Frontal cortex (tissue), 4 donors: ENCODE data around the gene SLC12A2. TPM values are rescaled to one million over a fixed set of nuclear protein-coding genes. Genes with fewer than 3 reads are reported as not detected.

Source experiments
- DNase-seq, 2 donors: peaks; one replicate each; pipeline ENCODE4 v3.0.0; 2012; ENCODE audit warnings: low spot score in 2 of 2
- FAIRE-seq: peaks from 2 replicates; lab custom pipeline; 2012; peaks lifted over from hg19 to GRCh38; lab: Jason Lieb, UNC
- total RNA-seq: library from RNA; depleted of rRNA; stranded (reverse); fragments of >200 nt; gene quantifications from one replicate; pipeline ENCODE4 v1.2.3, GENCODE V29; 2014
- donor health status: control.
- donor health status: control.
- donor health status: control.

SLC12A2 gene
- total RNA-seq, 1 donor from 2014 or later, result 64.0 TPM

GRCh38 chr5:128093368-128093767 is 9.8 kb downstream of the SLC12A2 start:
- FAIRE-seq (no peak), DNase-seq (no peak)

DNA sequence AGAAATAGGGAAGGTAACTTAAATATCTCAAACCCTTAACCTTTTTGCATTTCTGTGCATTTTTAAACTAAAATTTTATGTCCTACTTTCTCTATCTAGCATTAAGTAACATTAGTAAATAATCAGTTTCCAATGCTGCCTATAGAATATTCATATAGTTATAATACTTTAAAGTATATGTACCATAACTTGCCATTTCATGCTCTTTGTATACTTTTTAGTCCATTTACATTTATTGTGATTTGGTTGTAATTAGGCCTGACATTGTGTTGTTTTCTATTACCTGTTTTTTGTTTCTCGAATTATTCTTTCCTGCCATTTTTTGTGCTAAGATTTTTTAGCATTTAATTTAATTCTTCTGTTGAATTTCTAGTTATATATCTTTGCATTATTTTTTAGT is 13.7 kb downstream of the SLC12A2 start:
- DNase-seq (no peak), FAIRE-seq (no peak)

GRCh38 chr5:128097781-128098180 is 14.2 kb downstream of the SLC12A2 start:
- DNase-seq, result no peak
- FAIRE-seq, result no peak

- DNase-seq, result no peak
- FAIRE-seq, result no peak
Observed at GRCh38 chr5:128099944-128100343, 16.4 kb downstream of the SLC12A2 start.

DNA sequence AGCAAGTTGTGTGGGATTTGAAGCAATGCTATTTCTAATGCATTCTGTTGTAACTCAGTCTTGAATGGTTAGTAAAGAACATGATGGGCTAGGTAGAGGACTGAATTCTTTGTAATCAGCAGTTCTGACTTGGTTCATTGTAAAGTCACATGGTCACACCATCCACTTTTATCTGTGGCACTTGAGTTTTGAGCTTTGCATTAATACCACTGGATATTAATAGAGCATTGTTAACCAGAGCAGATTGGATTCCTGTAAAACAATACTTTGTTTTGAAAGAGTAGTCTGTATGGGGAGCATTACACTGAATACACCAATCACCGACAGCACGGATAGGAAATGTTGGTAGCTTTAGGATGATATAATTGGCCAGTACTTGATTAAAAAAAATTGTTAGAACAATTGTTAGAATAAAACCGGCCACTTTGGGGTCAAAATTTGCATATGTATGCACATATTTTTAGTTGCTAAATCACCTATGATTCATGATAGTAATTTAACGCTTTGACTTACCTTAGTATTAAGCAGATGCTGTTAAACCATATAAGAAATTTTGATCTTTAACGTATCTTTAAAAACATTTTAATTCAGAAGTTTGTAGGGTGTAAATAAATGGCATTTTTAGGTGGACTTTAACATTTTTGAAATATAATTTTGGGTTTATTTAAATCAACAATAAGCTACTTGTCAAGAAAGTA is 17.4 kb downstream of the SLC12A2 start:
- peak; percentile 23 for FAIRE-seq
- DNase-seq, result no peak

DNA sequence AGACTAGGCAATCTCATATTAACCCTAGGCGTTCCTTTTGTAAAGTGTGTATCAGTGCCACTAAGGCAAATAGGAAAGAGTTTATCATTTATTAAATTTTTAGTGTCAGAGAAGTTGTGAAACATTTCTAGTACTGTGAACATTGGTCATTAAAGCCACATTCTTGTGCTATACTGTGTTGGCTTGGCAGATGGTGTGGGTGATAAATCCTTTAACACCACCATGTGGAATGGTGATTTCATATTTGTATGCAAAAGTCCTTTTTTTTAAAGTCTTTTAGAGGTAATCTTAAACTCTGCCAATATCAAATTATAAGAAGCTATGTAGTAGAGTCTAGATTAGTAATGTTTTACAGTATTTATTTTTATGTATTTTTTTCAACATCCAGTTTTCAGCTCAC is 18.1 kb downstream of the SLC12A2 start:
- DNase-seq, result no peak
- no peak for FAIRE-seq

DNA sequence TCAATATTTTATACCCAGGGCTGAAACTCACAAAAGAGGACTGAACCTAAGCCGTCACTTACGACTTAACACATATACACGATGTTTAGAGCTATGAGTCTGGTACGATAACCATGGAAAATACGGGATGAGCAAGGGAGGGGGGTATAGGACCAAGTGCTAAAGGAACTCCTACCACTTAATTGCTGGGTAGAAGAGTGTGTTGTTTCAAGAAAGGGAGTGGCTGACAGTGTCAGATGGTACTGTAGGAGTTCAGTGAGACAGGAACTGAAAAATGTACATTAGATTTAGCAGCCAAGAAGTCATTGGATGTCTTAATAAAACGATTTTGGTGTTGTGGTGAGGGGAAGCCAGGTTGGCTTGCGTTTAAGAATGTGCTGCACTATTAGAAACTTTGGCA is 21.6 kb downstream of the SLC12A2 start:
- DNase-seq (no peak), FAIRE-seq (no peak)

GRCh38 chr5:128109138-128109537 is 25.6 kb downstream of the SLC12A2 start:
- FAIRE-seq (no peak), DNase-seq (no peak)

DNA sequence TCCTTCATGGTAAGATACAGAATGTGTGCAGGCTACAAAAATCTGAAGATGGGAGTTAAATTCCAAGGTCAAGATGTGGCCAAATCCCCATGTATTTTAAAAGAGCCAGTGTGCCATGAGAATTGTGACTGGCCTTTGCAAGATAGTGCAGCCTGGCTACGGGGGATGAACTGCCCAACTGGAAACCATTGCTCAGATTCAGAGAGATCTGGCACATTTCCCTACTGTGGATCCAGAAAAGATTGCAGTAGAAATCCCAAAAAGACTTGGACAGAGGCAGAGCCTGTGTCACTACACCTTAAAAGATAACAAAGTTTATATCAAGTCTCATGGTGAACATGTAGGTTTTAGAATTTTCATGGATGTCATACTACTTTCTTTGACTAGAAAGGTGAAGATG is 26.2 kb downstream of the SLC12A2 start:
- FAIRE-seq (no peak), DNase-seq (no peak)

- no peak for DNase-seq
- FAIRE-seq, result no peak
Observed at GRCh38 chr5:128111818-128112448, 28.4 kb downstream of the SLC12A2 start.

- no peak for FAIRE-seq
- DNase-seq, result no peak
Observed at GRCh38 chr5:128116445-128116844, 32.9 kb downstream of the SLC12A2 start.

DNA sequence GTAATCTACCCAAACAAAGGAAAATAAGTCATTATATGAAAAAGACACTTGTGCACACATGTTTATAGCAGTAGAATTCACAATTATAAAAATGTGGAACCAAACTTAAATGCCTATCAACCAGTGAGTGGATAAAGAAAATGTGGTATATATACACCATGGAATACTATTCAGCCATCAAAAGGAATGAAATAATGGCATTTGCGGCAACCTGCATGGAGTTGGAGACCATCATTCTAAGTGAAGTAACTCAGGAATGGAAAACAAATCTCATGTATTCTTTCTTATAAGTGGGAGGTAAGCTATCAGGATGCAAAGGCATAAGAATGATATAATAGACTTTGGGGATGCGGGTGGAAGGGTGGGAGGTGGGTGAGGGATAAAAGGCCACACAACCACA is 34.6 kb downstream of the SLC12A2 start:
- FAIRE-seq (no peak), DNase-seq (no peak)

- FAIRE-seq, result no peak
- DNase-seq, result no peak
Observed at GRCh38 chr5:128121651-128122050, 38.1 kb downstream of the SLC12A2 start.

- FAIRE-seq (no peak), DNase-seq (no peak)
Observed at GRCh38 chr5:128123936-128124335, 40.4 kb downstream of the SLC12A2 start.

- no peak for FAIRE-seq
- no peak for DNase-seq
Observed at GRCh38 chr5:128126241-128126640, 42.7 kb downstream of the SLC12A2 start.

- DNase-seq (no peak), FAIRE-seq (no peak)
Observed at GRCh38 chr5:128132499-128132898, 48.9 kb downstream of the SLC12A2 start.

DNA sequence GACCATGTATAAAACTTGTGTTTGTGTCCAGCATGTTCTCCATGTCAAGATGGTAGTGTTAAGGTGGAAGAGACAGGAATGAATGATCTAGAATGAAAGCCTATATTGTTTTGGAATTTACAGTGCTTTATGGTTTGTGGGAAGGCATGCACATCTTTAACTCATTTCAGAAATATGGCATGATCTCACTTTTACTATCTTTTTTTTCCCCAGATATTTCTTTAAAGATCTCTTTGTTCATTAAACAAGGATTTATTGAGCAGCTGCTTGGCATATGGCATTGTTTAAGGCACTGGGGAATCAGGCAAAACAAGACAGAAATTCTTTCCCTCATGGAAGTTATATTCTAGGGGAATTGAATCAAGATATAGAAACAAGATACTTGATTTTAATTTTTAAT is 51.7 kb downstream of the SLC12A2 start:
- FAIRE-seq, result no peak
- DNase-seq, result no peak

- DNase-seq (no peak), FAIRE-seq (no peak)
Observed at GRCh38 chr5:128143911-128144310, 60.3 kb downstream of the SLC12A2 start.

DNA sequence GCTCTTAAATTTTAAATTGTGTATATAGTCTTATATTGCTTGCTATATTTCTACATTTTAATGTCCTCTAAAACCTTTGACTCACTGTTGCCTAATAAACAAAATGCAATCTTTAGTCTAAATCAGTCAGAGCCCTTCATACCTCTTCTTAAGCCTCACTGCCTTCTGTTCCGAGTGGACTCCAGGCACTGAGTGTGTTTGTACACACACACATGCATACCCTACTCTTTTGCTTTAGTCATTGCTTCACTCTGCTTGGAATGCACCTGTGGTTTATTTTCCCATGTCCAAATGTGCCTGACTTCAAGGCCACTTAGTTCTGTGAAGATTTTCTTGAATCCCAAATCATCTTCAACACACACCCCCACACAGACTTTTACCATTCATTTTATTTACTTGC is 60.9 kb downstream of the SLC12A2 start:
- FAIRE-seq, result no peak
- DNase-seq, result no peak

DNA sequence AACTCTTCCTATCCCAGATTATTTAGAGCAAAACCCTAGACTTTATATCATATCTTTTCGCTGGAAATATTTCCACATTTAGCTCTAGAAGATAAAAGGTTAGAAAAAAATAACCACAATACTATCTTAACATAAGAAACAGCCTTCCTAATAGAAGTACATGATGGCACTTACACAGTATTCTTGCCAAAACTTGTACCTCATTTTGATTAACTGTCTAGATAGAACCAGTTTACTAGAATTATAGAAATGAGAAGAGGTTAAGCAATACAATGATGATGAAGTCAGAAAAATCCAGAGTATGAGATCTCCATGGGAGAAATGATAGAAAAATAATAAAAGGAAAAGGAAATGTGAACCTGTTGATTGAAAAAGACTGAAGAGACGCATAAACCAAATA is 63.1 kb downstream of the SLC12A2 start:
- no peak for DNase-seq
- FAIRE-seq, result no peak

GRCh38 chr5:128154943-128155342 is 71.4 kb downstream of the SLC12A2 start:
- DNase-seq (no peak), FAIRE-seq (no peak)

DNA sequence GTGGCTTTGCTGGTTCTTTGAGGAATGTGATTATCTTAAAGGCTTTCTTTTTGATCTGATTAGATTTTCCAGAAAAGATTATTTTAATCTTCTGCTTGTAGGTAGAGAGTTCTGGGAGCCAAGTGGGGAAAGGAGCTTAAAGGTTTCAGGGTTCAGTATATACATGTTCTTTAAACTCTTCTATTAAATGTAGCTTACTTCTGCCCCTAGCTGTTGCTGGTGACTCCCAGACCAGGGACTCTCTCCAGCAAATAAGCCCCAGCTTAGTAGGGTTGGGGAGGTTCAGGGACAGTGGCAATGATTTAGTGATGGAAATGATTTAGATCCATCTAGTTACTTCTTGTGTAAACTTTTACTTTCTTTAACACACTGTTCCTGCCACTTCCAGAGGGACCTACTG is 72.2 kb downstream of the SLC12A2 start:
- DNase-seq (no peak), FAIRE-seq (no peak)
